Right kidney (tissue), 9 donors: ENCODE measurements around the gene CMTM4.

Experiments
- DNase-seq: peaks from one replicate; pipeline ENCODE4 v3.0.0-alpha.2; 2016
- long read RNA-seq, 8 donors: transcript quantifications; one replicate each; lab custom pipeline, GENCODE V29; 2026

CMTM4 gene
- long read RNA-seq, donor 1, full-length matches to known transcripts: 21 of 21 reads
- long read RNA-seq, donor 1, partial matches to known transcripts: 0 of 21 reads
- long read RNA-seq, donor 1, other reads (novel, unspliced or antisense): 0 of 21 reads
- long read RNA-seq, donor 2, full-length matches to known transcripts: 12 of 12 reads
- long read RNA-seq, donor 2, partial matches to known transcripts: 0 of 12 reads
- long read RNA-seq, donor 2, other reads (novel, unspliced or antisense): 0 of 12 reads
- long read RNA-seq, donor 3, full-length matches to known transcripts: 18 of 18 reads
- long read RNA-seq, donor 3, partial matches to known transcripts: 0 of 18 reads
- long read RNA-seq, donor 3, other reads (novel, unspliced or antisense): 0 of 18 reads
- long read RNA-seq, donor 4, full-length matches to known transcripts: 41 of 41 reads
- long read RNA-seq, donor 4, partial matches to known transcripts: 0 of 41 reads
- long read RNA-seq, donor 4, other reads (novel, unspliced or antisense): 0 of 41 reads
- long read RNA-seq, donor 5, full-length matches to known transcripts: 18 of 18 reads
- long read RNA-seq, donor 5, partial matches to known transcripts: 0 of 18 reads
- long read RNA-seq, donor 5, other reads (novel, unspliced or antisense): 0 of 18 reads
- long read RNA-seq, donor 6, full-length matches to known transcripts: 43 of 43 reads
- long read RNA-seq, donor 6, partial matches to known transcripts: 0 of 43 reads
- long read RNA-seq, donor 6, other reads (novel, unspliced or antisense): 0 of 43 reads
- long read RNA-seq, donor 7: 0 reads
- long read RNA-seq, donor 8, full-length matches to known transcripts: 27 of 27 reads
- long read RNA-seq, donor 8, partial matches to known transcripts: 0 of 27 reads
- long read RNA-seq, donor 8, other reads (novel, unspliced or antisense): 0 of 27 reads

- peak; percentile 77 for DNase-seq
These were observed at the start of gene CMTM4 for GRCh38 chr16:66696669-66697630. CMTM4 (minus strand) TSS chr16:66696743; CDS start chr16:66696525, 218 bp downstream.

GRCh38 chr16:66746048-66746447 is 49.5 kb upstream of the CMTM4 start:
- no peak for DNase-seq

GRCh38 chr16:66741950-66742808 is 45.6 kb upstream of the CMTM4 start:
- no peak for DNase-seq

GRCh38 chr16:66741169-66741900 is 44.8 kb upstream of the CMTM4 start:
- no peak for DNase-seq

GRCh38 chr16:66740533-66740932 is 44.0 kb upstream of the CMTM4 start:
- no peak for DNase-seq

- peak; percentile 20 for DNase-seq
These were observed 43.5 kb upstream of the CMTM4 start for GRCh38 chr16:66740010-66740409.

- DNase-seq: no peak
These were observed 39.3 kb upstream of the CMTM4 start for GRCh38 chr16:66735891-66736290.

GRCh38 chr16:66731101-66731500 is 34.6 kb upstream of the CMTM4 start:
- no peak for DNase-seq

- DNase-seq: no peak
These were observed 32.3 kb upstream of the CMTM4 start for GRCh38 chr16:66728804-66729203.

- no peak for DNase-seq
These were observed 31.7 kb upstream of the CMTM4 start for GRCh38 chr16:66728117-66728787.

GRCh38 chr16:66720766-66721165 is 24.2 kb upstream of the CMTM4 start:
- DNase-seq: no peak

- no peak for DNase-seq
These were observed 22.7 kb upstream of the CMTM4 start for GRCh38 chr16:66719246-66719645.

- no peak for DNase-seq
These were observed 21.2 kb upstream of the CMTM4 start for GRCh38 chr16:66717776-66718175.

- DNase-seq: peak; percentile 31
These were observed 20.7 kb upstream of the CMTM4 start for GRCh38 chr16:66717112-66717675.

GRCh38 chr16:66714654-66715307 is 18.2 kb upstream of the CMTM4 start:
- no peak for DNase-seq

- no peak for DNase-seq
These were observed 17.5 kb upstream of the CMTM4 start for GRCh38 chr16:66714062-66714461.

- DNase-seq: no peak
These were observed 16.5 kb upstream of the CMTM4 start for GRCh38 chr16:66713076-66713475.

- DNase-seq: no peak
These were observed 16.0 kb upstream of the CMTM4 start for GRCh38 chr16:66712512-66712911.

- DNase-seq: no peak
These were observed 15.0 kb upstream of the CMTM4 start for GRCh38 chr16:66711581-66711980.
